Measurements from ENCODE around the gene AIP.
"Not testable (repeated sequence)": the region's sequence is repeated elsewhere in the genome, so short reads cannot be mapped to it uniquely, and the experiment has no call there.

AIP gene

GRCh38 chr11:67469508-67469811 lies 13.4 kb upstream of the AIP start:
- no peak for DNase-seq

- no peak for DNase-seq
Measured at GRCh38 chr11:67470337-67471002, 12.4 kb upstream of the AIP start.

GRCh38 chr11:67472882-67473281 lies 9.9 kb upstream of the AIP start:
- DNase-seq: no peak

DNA sequence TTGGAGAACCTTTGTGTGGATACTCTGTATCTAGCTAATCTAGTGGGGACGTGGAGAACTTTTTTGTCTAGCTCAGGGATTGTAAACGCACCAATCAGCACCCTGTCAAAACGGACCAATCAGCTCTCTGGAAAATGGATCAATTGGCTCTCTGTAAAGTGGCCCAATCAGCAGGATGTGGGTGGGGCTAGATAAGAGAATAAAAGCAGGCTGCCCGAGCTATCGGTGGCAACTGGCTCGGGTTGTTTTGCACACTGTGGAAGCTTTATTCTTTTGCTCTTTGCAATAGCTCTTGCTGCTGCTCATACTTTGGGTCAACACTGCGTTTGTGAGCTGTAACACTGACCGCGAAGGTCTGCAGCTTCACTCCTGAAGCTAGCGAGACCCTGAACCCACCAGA lies 6.1 kb upstream of the AIP start:
- not testable (repeated sequence) for DNase-seq

DNA sequence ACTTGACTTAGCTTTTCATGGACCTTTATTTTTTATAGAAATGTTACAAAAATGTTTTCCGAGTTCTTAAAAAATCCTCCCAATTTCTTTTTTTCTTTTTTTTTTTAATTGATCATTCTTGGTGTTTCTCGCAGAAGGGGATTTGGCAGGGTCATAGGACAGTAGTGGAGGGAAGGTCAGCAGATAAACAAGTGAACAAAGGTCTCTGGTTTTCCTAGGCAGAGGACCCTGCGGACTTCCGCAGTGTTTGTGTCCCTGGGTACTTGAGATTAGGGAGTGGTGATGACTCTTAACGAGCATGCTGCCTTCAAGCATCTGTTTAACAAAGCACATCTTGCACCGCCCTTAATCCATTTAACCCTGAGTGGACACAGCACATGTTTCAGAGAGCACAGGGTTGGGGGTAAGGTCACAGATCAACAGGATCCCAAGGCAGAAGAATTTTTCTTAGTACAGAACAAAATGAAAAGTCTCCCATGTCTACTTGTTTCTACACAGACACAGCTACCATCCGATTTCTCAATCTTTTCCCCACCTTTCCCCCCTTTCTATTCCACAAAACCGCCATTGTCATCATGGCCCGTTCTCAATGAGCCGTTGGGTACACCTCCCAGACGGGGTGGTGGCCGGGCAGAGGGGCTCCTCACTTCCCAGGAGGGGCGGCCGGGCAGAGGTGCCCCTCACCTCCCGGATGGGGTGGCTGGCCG lies 5.3 kb upstream of the AIP start:
- not testable (repeated sequence) for DNase-seq

- DNase-seq: no peak
Measured at GRCh38 chr11:67482275-67482826, 475 bp upstream of the AIP start.

GRCh38 chr11:67483831-67484665 lies 1.2 kb downstream of the AIP start:
- DNase-seq: no peak

GRCh38 chr11:67484847-67485311 lies 2.1 kb downstream of the AIP start:
- no peak for DNase-seq

- not testable (repeated sequence) for DNase-seq
Measured at GRCh38 chr11:67485873-67486361, 3.1 kb downstream of the AIP start.

- DNase-seq: no peak
Measured at GRCh38 chr11:67486481-67487195, 3.8 kb downstream of the AIP start.

- no peak for DNase-seq
Measured at GRCh38 chr11:67489203-67489884, 6.5 kb downstream of the AIP start.

DNA sequence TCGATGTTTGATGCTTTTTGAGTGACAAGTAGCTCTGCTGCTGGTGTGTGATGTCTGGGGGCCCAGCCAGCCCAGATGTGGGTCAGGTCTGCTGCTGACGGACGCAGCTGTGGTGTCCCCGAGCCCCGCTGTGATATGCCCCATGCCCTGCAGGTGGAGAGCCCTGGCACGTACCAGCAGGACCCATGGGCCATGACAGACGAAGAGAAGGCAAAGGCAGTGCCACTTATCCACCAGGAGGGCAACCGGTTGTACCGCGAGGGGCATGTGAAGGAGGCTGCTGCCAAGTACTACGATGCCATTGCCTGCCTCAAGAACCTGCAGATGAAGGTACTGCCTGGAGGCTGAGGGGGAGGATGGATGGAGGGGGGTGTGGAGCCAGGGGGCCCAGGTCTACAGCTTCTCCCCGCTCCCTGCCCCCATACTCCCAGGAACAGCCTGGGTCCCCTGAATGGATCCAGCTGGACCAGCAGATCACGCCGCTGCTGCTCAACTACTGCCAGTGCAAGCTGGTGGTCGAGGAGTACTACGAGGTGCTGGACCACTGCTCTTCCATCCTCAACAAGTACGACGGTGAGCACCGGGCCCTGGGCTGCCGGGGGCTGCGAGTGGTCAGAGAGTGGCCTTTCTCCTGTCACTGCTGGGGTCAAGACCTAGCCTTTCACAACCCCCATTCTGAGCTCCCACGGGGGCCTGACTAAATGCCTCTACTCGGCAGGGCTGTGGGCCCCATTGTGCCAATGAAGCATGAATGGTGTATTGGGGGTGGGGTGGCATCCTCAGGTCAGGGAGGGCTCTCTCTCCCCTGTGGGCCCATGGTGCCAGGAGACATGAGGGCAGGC lies 7.3 kb downstream of the AIP start:
- DNase-seq: no peak

DNA sequence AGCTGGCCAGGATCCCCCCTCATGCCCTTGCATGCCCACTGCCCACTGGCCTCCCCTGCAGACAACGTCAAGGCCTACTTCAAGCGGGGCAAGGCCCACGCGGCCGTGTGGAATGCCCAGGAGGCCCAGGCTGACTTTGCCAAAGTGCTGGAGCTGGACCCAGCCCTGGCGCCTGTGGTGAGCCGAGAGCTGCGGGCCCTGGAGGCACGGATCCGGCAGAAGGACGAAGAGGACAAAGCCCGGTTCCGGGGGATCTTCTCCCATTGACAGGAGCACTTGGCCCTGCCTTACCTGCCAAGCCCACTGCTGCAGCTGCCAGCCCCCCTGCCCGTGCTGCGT lies 7.9 kb downstream of the AIP start:
- DNase-seq: no peak

- DNase-seq: no peak
Measured at GRCh38 chr11:67491276-67492068, 8.6 kb downstream of the AIP start.

- no peak for DNase-seq
Measured at GRCh38 chr11:67492069-67492727, 9.4 kb downstream of the AIP start.

- no peak for DNase-seq
Measured at GRCh38 chr11:67492801-67493547, 10.1 kb downstream of the AIP start.

- DNase-seq: no peak
Measured at GRCh38 chr11:67493548-67494370, 10.9 kb downstream of the AIP start.

All from activated gamma-delta T cell (primary cell).